NCI-H526 treated with DMSO at 0.1 percent for 48 hours (cell line): ENCODE results near the gene PRKCB.
"Not testable (repeated sequence)": the region's sequence is repeated elsewhere in the genome, so short reads cannot be mapped to it uniquely, and the experiment has no call there.

Experiments used
- DNase-seq: peaks from one replicate; lab custom pipeline; 2025; lab: John Stamatoyannopoulos, UW

PRKCB gene

DNA sequence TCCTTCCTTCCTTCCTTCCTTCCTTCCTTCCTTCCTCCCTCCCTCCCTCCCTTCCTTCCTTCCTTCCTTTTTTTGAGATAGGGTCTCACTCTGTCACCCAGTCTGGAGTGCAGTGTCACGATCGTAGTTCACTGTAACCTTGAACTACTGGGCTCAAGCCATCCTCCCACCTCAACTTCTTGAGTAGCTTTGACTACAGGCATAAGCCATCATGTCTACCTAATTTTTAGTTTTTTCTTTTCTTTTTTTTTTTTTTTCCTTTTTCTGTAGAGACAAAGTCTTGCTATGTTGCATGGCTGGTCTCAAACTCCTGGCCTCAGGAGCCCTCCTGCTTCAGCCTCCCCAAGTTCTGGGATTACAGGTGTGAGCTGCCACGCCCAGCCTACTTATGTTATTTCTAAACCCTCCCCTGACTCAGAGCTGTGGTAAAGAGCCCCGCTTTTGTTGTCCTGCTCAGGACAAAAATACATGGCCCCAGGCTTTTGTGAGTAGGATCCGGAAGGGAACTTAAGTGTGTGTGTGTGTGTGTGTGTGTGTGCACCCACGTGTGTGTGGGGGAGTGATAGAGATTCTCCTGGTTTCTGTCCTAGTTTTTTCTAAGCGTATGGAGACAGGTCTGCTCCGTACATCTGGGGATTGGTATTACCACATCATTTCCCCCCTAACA, 67.1 kb downstream of the PRKCB start:
- DNase-seq = no peak

- no peak for DNase-seq
Observed at GRCh38 chr16:23905027-23905426, 69.2 kb downstream of the PRKCB start.

GRCh38 chr16:23907457-23907902, 71.7 kb downstream of the PRKCB start:
- no peak for DNase-seq

DNA sequence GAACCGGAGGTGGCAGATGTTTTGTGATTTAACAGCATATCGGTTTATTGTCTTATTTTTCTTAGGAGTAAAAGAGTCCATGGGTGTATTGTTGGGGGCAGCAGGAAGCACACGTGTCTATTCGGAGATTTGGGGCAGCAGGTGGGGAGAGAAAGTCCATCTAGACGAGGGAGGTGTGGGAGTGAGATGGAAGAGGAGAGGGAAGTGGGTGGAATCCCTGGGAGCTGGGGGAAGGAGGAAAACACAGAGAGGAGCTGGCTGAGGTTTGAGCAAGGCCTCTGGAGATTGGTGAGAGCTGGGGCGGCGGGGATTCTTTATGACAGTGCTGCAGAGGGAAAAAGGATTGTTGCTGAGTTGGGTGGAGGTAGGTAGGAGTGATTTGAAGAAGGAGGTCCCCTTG, 72.1 kb downstream of the PRKCB start:
- DNase-seq = no peak

- no peak for DNase-seq
Observed at GRCh38 chr16:23908790-23909189, 73.0 kb downstream of the PRKCB start.

- DNase-seq = no peak
Observed at GRCh38 chr16:23909792-23910418, 74.1 kb downstream of the PRKCB start.

- peak; percentile 26 for DNase-seq
Observed at GRCh38 chr16:23914946-23915530, 79.3 kb downstream of the PRKCB start.

DNA sequence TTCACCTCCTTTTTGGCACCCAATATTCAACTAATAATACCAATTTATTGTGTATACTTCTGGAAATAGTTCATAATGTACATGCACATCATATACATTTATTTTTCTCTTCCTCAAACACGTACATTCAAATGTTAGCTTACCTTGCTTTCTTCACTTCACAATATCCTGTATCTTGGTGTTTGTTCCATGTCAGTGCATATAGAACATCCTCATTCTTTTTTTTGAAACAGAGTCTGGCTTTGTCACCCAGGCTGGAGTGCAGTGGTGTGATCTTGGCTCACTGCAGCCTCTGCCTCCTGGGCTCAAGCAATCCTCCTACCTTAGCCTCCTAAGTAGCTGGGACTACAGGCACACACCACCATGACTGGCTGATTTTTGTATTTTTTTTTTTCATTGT, 80.8 kb downstream of the PRKCB start:
- DNase-seq = not testable (repeated sequence)

DNA sequence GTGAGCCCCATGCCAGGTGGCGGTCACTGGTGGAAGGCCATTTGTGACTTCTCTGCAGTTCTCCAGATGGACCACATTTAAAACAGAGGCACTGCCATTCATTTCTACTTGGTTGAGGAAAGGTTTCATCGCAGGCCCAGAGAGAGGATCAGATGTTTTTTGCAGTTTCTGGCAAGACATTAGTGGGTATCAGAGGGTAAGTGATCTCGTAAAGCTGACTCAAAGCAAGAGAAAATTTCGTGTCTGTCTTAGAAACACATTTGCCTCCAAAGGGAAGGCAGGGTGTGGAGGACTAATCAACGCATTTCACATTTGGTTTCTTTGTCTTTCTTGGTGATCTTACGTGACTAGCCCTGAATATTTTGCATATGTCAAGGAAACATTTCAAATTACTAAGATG, 81.8 kb downstream of the PRKCB start:
- no peak for DNase-seq

DNA sequence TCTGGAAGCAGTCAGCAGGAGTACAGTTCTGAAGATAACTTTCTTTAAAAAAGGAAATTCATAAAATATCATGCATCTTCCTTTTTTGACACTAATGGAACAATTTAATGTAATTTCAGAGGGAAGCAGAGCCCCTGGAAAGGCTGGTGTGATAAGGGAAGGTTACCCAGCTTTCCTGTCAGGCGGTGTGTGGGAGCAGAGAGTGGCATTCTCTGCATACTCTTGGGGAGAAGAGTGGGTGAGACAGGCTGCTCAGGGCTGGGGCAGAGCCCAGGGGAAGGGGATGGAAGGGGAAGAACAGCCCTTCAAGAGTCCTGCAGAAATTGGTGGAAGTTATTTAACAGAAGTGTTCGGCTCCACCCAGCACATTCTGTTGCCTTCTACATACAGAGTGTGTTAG, 84.7 kb downstream of the PRKCB start:
- no peak for DNase-seq

DNA sequence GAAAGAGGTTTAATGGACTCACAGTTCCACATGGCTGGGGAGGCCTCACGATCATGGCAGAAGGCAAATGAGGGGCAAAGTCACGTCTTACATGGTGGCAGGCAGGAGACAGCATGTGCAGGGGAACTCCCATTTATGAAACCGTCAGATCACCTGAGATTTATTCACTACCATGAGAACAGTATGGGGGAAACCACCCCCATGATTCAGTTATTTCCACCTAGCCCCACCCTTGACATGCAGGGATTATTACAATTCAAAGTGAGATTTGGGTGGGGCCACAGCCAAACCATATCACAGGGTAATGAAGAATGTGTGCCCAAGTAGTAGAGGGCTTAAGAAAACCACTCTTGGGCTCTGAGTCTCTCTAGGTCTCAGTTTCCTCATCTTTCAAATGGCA, 85.1 kb downstream of the PRKCB start:
- no peak for DNase-seq

GRCh38 chr16:23922406-23922805, 86.6 kb downstream of the PRKCB start:
- no peak for DNase-seq

DNA sequence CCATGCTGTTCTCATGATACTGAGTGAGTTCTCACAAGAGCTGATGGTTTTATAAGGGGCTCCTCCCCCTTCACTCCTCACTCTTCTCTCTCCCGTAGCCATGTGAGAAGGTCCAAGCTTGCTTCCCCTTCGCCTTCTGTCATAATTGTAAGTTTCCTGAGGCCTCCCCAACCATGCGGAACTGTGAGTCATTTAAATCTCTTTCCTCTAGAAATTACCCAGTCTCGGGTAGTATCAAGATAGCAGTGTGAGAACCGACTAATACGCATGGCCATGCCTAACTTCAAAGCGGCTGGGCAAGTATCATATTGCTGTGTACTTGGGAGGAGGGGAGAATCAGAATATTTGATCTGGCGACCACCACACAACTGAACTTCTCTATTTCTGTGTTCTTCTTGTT, 88.3 kb downstream of the PRKCB start:
- no peak for DNase-seq

DNA sequence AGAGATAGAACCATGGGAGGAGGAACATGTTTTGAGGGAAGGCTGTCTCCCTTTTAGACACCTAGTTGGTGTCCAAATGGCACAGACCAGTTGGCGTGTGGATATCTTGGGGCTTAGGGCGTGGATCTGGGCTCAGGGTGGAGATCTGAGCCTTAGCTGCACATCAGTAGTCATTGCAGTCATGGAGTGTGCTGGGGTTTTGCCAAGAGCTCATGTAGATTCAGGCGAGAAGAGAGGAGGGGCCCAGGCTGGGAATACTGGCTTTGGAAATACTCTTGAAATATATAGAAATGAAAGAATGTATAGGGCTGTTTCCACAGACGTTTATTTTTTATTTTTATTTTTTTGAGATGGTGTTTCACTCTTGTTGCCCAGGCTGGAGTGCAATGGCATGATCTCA, 92.0 kb downstream of the PRKCB start:
- no peak for DNase-seq

DNA sequence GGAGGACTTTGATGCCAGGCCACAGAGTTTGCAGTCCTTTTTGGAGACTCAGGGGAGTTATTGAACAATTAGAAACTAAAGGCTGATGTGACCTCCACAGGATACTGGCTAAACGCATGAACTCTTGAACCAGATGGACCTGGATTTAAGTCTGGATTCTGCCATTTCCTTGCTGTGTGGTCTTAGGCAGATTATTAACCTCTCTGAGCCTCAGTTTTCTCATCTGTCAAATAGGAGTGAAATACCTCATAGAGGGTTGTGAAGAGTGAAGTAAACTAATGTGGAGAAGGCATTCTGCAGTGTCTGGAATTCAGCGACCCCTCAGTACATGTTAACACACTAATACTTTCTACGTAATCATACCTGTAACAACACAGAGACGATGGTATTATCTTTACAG, 93.5 kb downstream of the PRKCB start:
- DNase-seq = no peak

DNA sequence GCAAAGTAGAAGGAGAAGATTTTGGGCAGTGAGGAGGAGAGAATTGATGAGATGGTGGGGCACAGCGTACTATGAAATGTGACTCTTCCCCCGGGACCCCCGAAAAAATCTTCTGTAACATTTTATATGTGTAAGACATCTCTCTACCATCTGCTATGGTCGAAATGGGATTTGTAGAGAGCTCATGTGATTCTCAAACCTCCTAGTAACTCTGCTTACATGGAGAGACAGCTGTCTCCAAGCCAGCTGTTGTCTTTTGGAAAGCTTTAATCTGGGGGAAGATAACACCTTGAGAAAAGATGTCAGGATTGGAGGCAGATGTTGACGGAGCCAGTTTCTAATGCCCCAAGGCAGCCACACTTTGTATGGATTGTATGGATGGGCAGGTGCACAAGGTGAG, 94.1 kb downstream of the PRKCB start:
- DNase-seq = no peak

GRCh38 chr16:23930791-23931190, 95.0 kb downstream of the PRKCB start:
- DNase-seq = no peak

GRCh38 chr16:23931199-23931598, 95.4 kb downstream of the PRKCB start:
- DNase-seq = no peak

GRCh38 chr16:23933650-23934049, 97.9 kb downstream of the PRKCB start:
- DNase-seq = not testable (repeated sequence)

DNA sequence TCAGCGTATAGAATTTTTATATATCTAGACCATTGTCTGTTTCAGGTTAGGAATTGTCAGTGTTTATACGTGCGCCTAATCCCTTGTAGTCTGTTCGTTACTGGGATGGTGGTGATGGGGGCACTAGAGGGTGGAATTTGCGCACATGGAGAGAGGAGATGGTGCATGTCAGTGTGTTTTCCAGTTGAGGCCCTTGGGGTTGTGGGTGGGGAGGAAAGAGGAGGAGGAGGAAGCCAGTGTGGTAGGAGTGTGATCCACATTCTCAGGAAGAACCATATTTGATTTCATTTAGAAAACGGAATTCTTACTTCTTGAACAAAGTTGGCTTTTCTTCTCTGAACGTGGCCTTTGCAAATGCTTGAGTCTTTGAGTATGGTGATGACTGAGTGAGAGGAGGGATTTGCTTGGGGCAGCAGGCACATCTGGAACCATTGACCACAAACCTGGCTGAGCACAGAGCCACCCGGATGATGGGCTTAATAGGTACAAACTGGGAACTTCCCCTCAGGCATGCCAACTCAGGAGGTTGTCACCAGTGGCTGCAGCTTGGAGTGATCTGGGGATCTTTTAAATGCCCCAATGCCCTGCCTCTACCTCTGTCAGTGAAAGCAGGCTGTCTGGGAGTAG, 98.9 kb downstream of the PRKCB start:
- DNase-seq = no peak

DNA sequence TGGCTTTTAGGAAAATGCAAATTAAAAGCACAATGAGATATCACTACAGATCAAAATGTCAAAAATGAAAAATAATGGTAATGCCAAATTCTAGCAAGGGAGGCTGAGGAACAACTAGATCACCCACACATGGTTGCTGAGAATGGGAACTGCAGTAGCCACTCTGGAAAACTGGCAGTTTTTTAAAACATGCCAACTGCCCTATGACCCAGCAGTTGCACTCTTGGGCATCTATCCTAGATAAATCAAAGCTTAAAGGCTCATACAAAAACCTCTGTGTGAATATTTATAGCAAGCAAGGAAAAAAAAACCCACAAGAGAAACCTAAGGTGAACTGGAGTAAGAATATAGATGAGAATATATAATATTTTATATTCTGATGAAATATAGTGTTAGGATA, 104.3 kb downstream of the PRKCB start:
- no peak for DNase-seq

GRCh38 chr16:23941025-23941424, 105.2 kb downstream of the PRKCB start:
- DNase-seq = no peak

- no peak for DNase-seq
Observed at GRCh38 chr16:23941963-23942564, 106.3 kb downstream of the PRKCB start.
